ENCODE data around the gene ASTN1. TPM values are rescaled to one million over a fixed set of nuclear protein-coding genes. Genes with fewer than 3 reads are reported as not detected.

The ASTN1 gene
- total RNA-seq, 2 donors from 2014 or later = 0.23 to 0.62 TPM

- no peak for TF ChIP-seq POLR2A (IDR thresholded peaks at IDR 0.05)
- no peak for TF ChIP-seq POLR2AphosphoS5 (IDR thresholded peaks at IDR 0.05)
- TF ChIP-seq, protein P1, sequence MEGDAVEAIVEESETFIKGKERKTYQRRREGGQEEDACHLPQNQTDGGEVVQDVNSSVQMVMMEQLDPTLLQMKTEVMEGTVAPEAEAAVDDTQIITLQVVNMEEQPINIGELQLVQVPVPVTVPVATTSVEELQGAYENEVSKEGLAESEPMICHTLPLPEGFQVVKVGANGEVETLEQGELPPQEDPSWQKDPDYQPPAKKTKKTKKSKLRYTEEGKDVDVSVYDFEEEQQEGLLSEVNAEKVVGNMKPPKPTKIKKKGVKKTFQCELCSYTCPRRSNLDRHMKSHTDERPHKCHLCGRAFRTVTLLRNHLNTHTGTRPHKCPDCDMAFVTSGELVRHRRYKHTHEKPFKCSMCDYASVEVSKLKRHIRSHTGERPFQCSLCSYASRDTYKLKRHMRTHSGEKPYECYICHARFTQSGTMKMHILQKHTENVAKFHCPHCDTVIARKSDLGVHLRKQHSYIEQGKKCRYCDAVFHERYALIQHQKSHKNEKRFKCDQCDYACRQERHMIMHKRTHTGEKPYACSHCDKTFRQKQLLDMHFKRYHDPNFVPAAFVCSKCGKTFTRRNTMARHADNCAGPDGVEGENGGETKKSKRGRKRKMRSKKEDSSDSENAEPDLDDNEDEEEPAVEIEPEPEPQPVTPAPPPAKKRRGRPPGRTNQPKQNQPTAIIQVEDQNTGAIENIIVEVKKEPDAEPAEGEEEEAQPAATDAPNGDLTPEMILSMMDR (IDR thresholded peaks at IDR 0.05) = no peak
- WGBS = 33% methylated on average over 4 of the region's 4 CpGs
- no peaks in the 10 kb centered on the region for H3K9me3 ChIP-seq
These were observed 306.0 kb downstream of the ASTN1 start for GRCh38 chr1:176858433-176858916.

GRCh38 chr1:176857632-176858031 is 306.9 kb downstream of the ASTN1 start:
- Histone ChIP-seq H3K9me3 (no peaks in the 10 kb centered on the region), H3K27ac (no peak overlapping the region), H3K36me3 (no peaks in the 10 kb centered on the region), H3K27me3 (replicated peaks; ENCODE audit: insufficient read depth) (no peaks in the 10 kb centered on the region), H3K4me3 (no peak overlapping the region), H3K4me1 (replicated peaks) (no peaks in the 10 kb centered on the region)
- no peak for TF ChIP-seq POLR2AphosphoS5 (IDR thresholded peaks at IDR 0.05)
- TF ChIP-seq, protein P1 (IDR thresholded peaks at IDR 0.05) = no peak
- TF ChIP-seq POLR2A (IDR thresholded peaks at IDR 0.05) = no peak
- intact Hi-C loops (cut with DNase I) = no loop called here
- 66% methylated on average over 4 of the region's 4 CpGs for WGBS
- DNase-seq (ENCODE audit: low spot score) = no peak

More at GRCh38 chr1:176858433-176858916, 306.0 kb downstream of the ASTN1 start:
- Histone ChIP-seq H3K4me1 (replicated peaks) (no peaks in the 10 kb centered on the region), H3K4me3 (no peak overlapping the region), H3K27ac (no peak overlapping the region), H3K27me3 (replicated peaks; ENCODE audit: insufficient read depth) (no peaks in the 10 kb centered on the region), H3K36me3 (no peaks in the 10 kb centered on the region)
- intact Hi-C loops (cut with DNase I) = no loop called here
- DNase-seq (ENCODE audit: low spot score) = no peak

- intact Hi-C loops (cut with DNase I) = no loop called here
- no peak for DNase-seq (ENCODE audit: low spot score)
- no peak overlapping the region for H3K4me3 ChIP-seq
- H3K9me3 ChIP-seq = no peaks in the 10 kb centered on the region
- no peaks in the 10 kb centered on the region for H3K4me1 ChIP-seq (replicated peaks)
- no peaks in the 10 kb centered on the region for H3K36me3 ChIP-seq
- TF ChIP-seq POLR2A (IDR thresholded peaks at IDR 0.05) (no peak), POLR2AphosphoS5 (IDR thresholded peaks at IDR 0.05) (no peak)
- TF ChIP-seq, protein P1 (IDR thresholded peaks at IDR 0.05) = no peak
- H3K27me3 ChIP-seq (replicated peaks; ENCODE audit: insufficient read depth) = no peaks in the 10 kb centered on the region
- no peak overlapping the region for H3K27ac ChIP-seq
- WGBS = 67% methylated on average over 7 of the region's 7 CpGs
These were observed 309.5 kb downstream of the ASTN1 start for GRCh38 chr1:176854758-176855745.

GRCh38 chr1:176854121-176854520 is 310.4 kb downstream of the ASTN1 start:
- H3K4me1 ChIP-seq (replicated peaks) = no peaks in the 10 kb centered on the region
- H3K27ac ChIP-seq = no peak overlapping the region
- no peaks in the 10 kb centered on the region for H3K36me3 ChIP-seq
- 76% methylated on average over 4 of the region's 4 CpGs for WGBS
- H3K9me3 ChIP-seq = no peaks in the 10 kb centered on the region
- no peaks in the 10 kb centered on the region for H3K27me3 ChIP-seq (replicated peaks; ENCODE audit: insufficient read depth)
- no peak for DNase-seq (ENCODE audit: low spot score)
- TF ChIP-seq POLR2AphosphoS5 (IDR thresholded peaks at IDR 0.05) (no peak), POLR2A (IDR thresholded peaks at IDR 0.05) (no peak)
- TF ChIP-seq, protein P1 (IDR thresholded peaks at IDR 0.05) = no peak
- intact Hi-C loops (cut with DNase I) = no loop called here
- H3K4me3 ChIP-seq = no peak overlapping the region
